Measurements from ENCODE around the gene WFIKKN2. TPM values are rescaled to one million over a fixed set of nuclear protein-coding genes. Genes with fewer than 3 reads are reported as not detected.

WFIKKN2 gene
- total and polyA plus RNA-seq, 4 experiments from 2014 or later = not detected

- H3K27me3 Mint-ChIP-seq = peaks cover 6 to 11% of the 10 kb centered on the region in 2 donors
Measured at GRCh38 chr17:50830352-50830751, 5.0 kb upstream of the WFIKKN2 start.

GRCh38 chr17:50830994-50831393, 4.4 kb upstream of the WFIKKN2 start:
- H3K4me1 Mint-ChIP-seq = no peaks in the 10 kb centered on the region

More at GRCh38 chr17:50830352-50830751, 5.0 kb upstream of the WFIKKN2 start:
- ChIA-PET POLR2A (ENCODE audit: partially characterized antibody) (no interaction called here), CTCF (ENCODE audit: partially characterized antibody) (interaction anchor here (0.7 kb wide), 1 partner anchor 21 kb away, joined by 3 read pairs; no protein-coding TSS in a partner anchor)
- Mint-ChIP-seq H3K4me1 (no peaks in the 10 kb centered on the region), H3K36me3 (no peaks in the 10 kb centered on the region), H3K4me3 (no peak overlapping the region), H3K27ac (no peak overlapping the region), H3K9me3 (peaks cover 0 to 2% (median 0%) of the 10 kb centered on the region in 8 donors)
- no peaks in the 10 kb centered on the region for H3K9me3 ChIP-seq (ENCODE audit: control insufficient read depth in 1 of 2, low read length in 2 of 2)
- no peaks in the 10 kb centered on the region for H3K36me3 ChIP-seq (ENCODE audit: insufficient read depth, low read length)
- no peaks in the 10 kb centered on the region for H3K4me1 ChIP-seq (ENCODE audit: insufficient read depth, low read length)
- H3K4me3 ChIP-seq (ENCODE audit: low read length in 2 of 2) = no peak overlapping the region
- intact Hi-C loops (cut with micrococcal nuclease) = no loop called here
- no peak overlapping the region for H3K27ac ChIP-seq (ENCODE audit: low read depth, low read length)
- no peak for DNase-seq
- no peaks in the 10 kb centered on the region for H3K27me3 ChIP-seq (ENCODE audit: insufficient read depth, low read length)

GRCh38 chr17:50831471-50831928, 3.9 kb upstream of the WFIKKN2 start:
- DNase-seq = no peak
- Mint-ChIP-seq H3K4me1 (no peaks in the 10 kb centered on the region), H3K9me3 (peaks cover 0 to 2% (median 0%) of the 10 kb centered on the region in 8 donors)

More at GRCh38 chr17:50830994-50831393, 4.4 kb upstream of the WFIKKN2 start:
- no peak overlapping the region for H3K27ac Mint-ChIP-seq
- no peak overlapping the region for H3K4me3 Mint-ChIP-seq
- H3K27me3 Mint-ChIP-seq = peaks cover 8 to 11% of the 10 kb centered on the region in 2 donors
- Histone ChIP-seq H3K27me3 (ENCODE audit: insufficient read depth, low read length) (no peaks in the 10 kb centered on the region), H3K4me1 (ENCODE audit: insufficient read depth, low read length) (no peaks in the 10 kb centered on the region), H3K27ac (ENCODE audit: low read depth, low read length) (no peak overlapping the region), H3K36me3 (ENCODE audit: insufficient read depth, low read length) (no peaks in the 10 kb centered on the region), H3K4me3 (ENCODE audit: low read length in 2 of 2) (no peak overlapping the region), H3K9me3 (ENCODE audit: control insufficient read depth in 1 of 2, low read length in 2 of 2) (no peaks in the 10 kb centered on the region)
- no peaks in the 10 kb centered on the region for H3K36me3 Mint-ChIP-seq
- ChIA-PET CTCF (ENCODE audit: partially characterized antibody) (interaction anchor here (0.7 kb wide), 1 partner anchor 21 kb away, joined by 3 read pairs; no protein-coding TSS in a partner anchor), POLR2A (ENCODE audit: partially characterized antibody) (no interaction called here)
- no peak for DNase-seq
- intact Hi-C loops (cut with micrococcal nuclease) = no loop called here
- peaks cover 0 to 2% (median 0%) of the 10 kb centered on the region in 8 donors for H3K9me3 Mint-ChIP-seq

GRCh38 chr17:50832267-50832863, 3.0 kb upstream of the WFIKKN2 start:
- no peaks in the 10 kb centered on the region for H3K9me3 ChIP-seq (ENCODE audit: control insufficient read depth in 1 of 2, low read length in 2 of 2)
- H3K4me1 Mint-ChIP-seq = no peaks in the 10 kb centered on the region
- H3K27ac ChIP-seq (ENCODE audit: low read depth, low read length) = no peak overlapping the region
- H3K36me3 ChIP-seq (ENCODE audit: insufficient read depth, low read length) = no peaks in the 10 kb centered on the region
- peaks cover 0 to 2% (median 0%) of the 10 kb centered on the region in 8 donors for H3K9me3 Mint-ChIP-seq
- no peaks in the 10 kb centered on the region for H3K27me3 ChIP-seq (ENCODE audit: insufficient read depth, low read length)
- ChIA-PET CTCF (ENCODE audit: partially characterized antibody) (no interaction called here), POLR2A (ENCODE audit: partially characterized antibody) (no interaction called here)
- no peak overlapping the region for H3K4me3 Mint-ChIP-seq
- intact Hi-C loops (cut with micrococcal nuclease) = no loop called here
- no peaks in the 10 kb centered on the region for H3K4me1 ChIP-seq (ENCODE audit: insufficient read depth, low read length)
- no peaks in the 10 kb centered on the region for H3K36me3 Mint-ChIP-seq
- H3K4me3 ChIP-seq (ENCODE audit: low read length in 2 of 2) = no peak overlapping the region
- DNase-seq = no peak
- no peak overlapping the region for H3K27ac Mint-ChIP-seq
- peaks cover 8 to 11% of the 10 kb centered on the region in 2 donors for H3K27me3 Mint-ChIP-seq

More at GRCh38 chr17:50831471-50831928, 3.9 kb upstream of the WFIKKN2 start:
- Histone ChIP-seq H3K4me3 (ENCODE audit: low read length in 2 of 2) (no peak overlapping the region), H3K4me1 (ENCODE audit: insufficient read depth, low read length) (no peaks in the 10 kb centered on the region), H3K9me3 (ENCODE audit: control insufficient read depth in 1 of 2, low read length in 2 of 2) (no peaks in the 10 kb centered on the region), H3K27ac (ENCODE audit: low read depth, low read length) (no peak overlapping the region), H3K27me3 (ENCODE audit: insufficient read depth, low read length) (no peaks in the 10 kb centered on the region), H3K36me3 (ENCODE audit: insufficient read depth, low read length) (no peaks in the 10 kb centered on the region)
- CTCF ChIA-PET (ENCODE audit: partially characterized antibody) = no interaction called here
- Mint-ChIP-seq H3K27ac (no peak overlapping the region), H3K4me3 (no peak overlapping the region), H3K27me3 (peaks cover 8 to 11% of the 10 kb centered on the region in 2 donors), H3K36me3 (no peaks in the 10 kb centered on the region)
- intact Hi-C loops (cut with micrococcal nuclease) = no loop called here
- POLR2A ChIA-PET (ENCODE audit: partially characterized antibody) = no interaction called here

- Mint-ChIP-seq H3K4me3 (no peak overlapping the region), H3K9me3 (peaks cover 0 to 2% (median 0%) of the 10 kb centered on the region in 8 donors), H3K4me1 (no peaks in the 10 kb centered on the region), H3K27me3 (peaks cover 6 to 11% of the 10 kb centered on the region in 2 donors), H3K27ac (no peak overlapping the region), H3K36me3 (no peaks in the 10 kb centered on the region)
- Histone ChIP-seq H3K27me3 (ENCODE audit: insufficient read depth, low read length) (no peaks in the 10 kb centered on the region), H3K27ac (ENCODE audit: low read depth, low read length) (no peak overlapping the region), H3K4me3 (ENCODE audit: low read length in 2 of 2) (no peak overlapping the region), H3K4me1 (ENCODE audit: insufficient read depth, low read length) (no peaks in the 10 kb centered on the region), H3K36me3 (ENCODE audit: insufficient read depth, low read length) (no peaks in the 10 kb centered on the region), H3K9me3 (ENCODE audit: control insufficient read depth in 1 of 2, low read length in 2 of 2) (no peaks in the 10 kb centered on the region)
- intact Hi-C loops (cut with micrococcal nuclease) = no loop called here
- ChIA-PET CTCF (ENCODE audit: partially characterized antibody) (interaction anchor here (1.4 kb wide), 1 partner anchor 16 kb away, joined by 4 read pairs; no protein-coding TSS in a partner anchor), POLR2A (ENCODE audit: partially characterized antibody) (no interaction called here)
- DNase-seq = no peak
Measured at GRCh38 chr17:50832864-50833381, 2.5 kb upstream of the WFIKKN2 start.

- ChIA-PET POLR2A (ENCODE audit: partially characterized antibody) (interaction anchor here (0.6 kb wide), 1 partner anchor 1239 kb away, joined by 3 read pairs; no protein-coding TSS in a partner anchor), CTCF (ENCODE audit: partially characterized antibody) (interaction anchor here (1.3 to 1.4 kb wide), 2 partner anchors 16 to 51 kb away, joined by 3 to 4 read pairs; no protein-coding TSS in a partner anchor)
- Mint-ChIP-seq H3K36me3 (no peaks in the 10 kb centered on the region), H3K4me1 (no peaks in the 10 kb centered on the region), H3K27ac (peak overlapping the region in 2 of 7 donors; percentile 36 to 48), H3K9me3 (peaks cover 0 to 2% (median 0%) of the 10 kb centered on the region in 8 donors), H3K4me3 (no peak overlapping the region), H3K27me3 (peaks cover 4 to 11% of the 10 kb centered on the region in 2 donors)
- no peak for DNase-seq
- intact Hi-C loops (cut with micrococcal nuclease) = no loop called here
- Histone ChIP-seq H3K4me1 (ENCODE audit: insufficient read depth, low read length) (no peaks in the 10 kb centered on the region), H3K4me3 (ENCODE audit: low read length in 2 of 2) (no peak overlapping the region), H3K27ac (ENCODE audit: low read depth, low read length) (no peak overlapping the region), H3K36me3 (ENCODE audit: insufficient read depth, low read length) (no peaks in the 10 kb centered on the region), H3K9me3 (ENCODE audit: control insufficient read depth in 1 of 2, low read length in 2 of 2) (no peaks in the 10 kb centered on the region), H3K27me3 (ENCODE audit: insufficient read depth, low read length) (no peaks in the 10 kb centered on the region)
Measured at GRCh38 chr17:50833510-50834428, 1.6 kb upstream of the WFIKKN2 start.
